Measurements from ENCODE around the gene ZNF212.

- TF ChIP-seq CTCF (IDR thresholded peaks at IDR 0.05; ENCODE audit: low read depth, low read length) (no peak), EZH2phosphoT487 (IDR thresholded peaks at IDR 0.05; ENCODE audit: low read depth) (no peak)
These were observed 62.8 kb downstream of the ZNF212 start for GRCh38 chr7:149302222-149302621.
